GM12801 (cell line): ENCODE results near the gene MEIOC.

ENCODE experiments used
- CTCF ChIP-seq: IDR thresholded peaks from one replicate; pipeline ENCODE4 v1.5.1; 2011; ENCODE audit warnings: control low read depth; ENCODE audit not compliant: insufficient read length; ENCODE audit errors: extremely low read depth

MEIOC gene

GRCh38 chr17:44637066-44637465, 19.2 kb upstream of the MEIOC start:
- no peak for TF ChIP-seq CTCF

DNA sequence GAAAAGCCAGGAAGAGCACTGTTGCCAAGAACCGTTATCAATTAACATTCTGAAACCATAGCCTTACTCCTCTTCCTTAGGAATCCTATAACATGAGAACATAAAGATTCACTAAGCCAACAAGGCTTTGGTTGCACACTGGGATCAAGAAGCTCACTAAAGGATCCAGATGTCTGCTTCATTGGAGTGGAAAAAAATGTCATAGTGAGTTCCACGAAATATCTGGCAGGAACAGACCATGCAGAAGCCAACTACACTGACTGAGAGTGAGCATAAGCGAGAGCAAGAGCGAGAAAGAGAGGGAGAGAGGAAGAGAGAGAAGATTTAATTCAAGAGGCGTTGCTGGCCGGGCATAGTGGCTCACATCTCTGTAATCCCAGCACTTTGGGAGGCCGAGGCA, 13.4 kb upstream of the MEIOC start:
- no peak for TF ChIP-seq CTCF

DNA sequence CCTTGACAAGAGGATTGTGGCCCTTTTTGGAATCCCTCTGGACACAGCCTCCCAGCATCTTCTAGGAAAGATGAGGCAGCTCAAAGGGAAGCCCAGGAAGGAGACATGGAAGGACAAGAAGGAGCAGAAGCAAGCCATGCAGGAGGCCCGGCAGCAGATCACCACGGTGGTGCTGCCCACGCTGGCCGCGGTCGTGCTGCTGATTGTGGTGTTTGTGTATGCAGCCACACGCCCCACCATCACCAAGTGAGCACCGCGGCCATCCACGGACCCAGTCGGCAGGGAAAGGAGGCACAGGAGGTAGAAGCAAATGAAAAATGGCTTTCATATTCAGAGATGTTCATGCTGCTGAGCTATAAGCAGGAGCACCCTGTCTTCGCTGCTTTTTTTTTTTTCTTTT, 10.9 kb upstream of the MEIOC start:
- no peak for TF ChIP-seq CTCF

DNA sequence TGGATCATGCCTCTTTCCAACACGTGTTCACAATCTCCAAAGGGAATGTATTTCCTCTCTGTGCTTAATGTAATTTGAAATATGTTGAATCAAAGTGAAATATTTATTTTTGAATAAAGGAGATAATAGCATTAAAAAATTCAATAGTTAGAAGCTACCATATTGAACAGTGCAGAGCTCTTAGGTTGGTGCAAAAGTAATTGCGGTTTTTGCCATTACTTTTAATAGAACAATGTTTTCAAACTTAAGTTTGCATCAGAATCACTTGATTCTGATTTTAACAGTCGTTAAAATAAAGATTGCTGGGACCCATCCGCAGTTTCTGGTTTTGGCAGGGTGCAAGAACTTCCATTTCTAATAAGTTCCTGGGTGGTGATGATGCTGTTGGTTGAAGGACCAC, 10.0 kb upstream of the MEIOC start:
- no peak for TF ChIP-seq CTCF

DNA sequence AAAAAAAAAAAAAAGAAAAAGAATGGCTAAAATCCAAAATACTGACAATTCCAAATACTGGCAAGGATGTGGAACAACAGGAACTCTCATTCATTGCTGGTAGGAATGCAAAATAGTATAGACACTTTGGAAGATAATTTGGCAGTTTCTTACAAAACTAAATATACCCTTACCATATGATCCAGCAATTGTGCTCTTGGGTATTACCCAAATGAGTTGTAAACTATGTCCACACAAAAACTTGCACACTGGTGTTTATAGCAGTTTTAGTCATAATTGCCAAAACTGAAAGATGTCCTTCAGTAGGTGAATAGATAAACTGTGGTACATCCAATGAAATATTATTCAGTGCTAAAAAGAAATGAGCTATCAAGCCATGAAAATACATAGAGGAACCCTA, 8.5 kb upstream of the MEIOC start:
- TF ChIP-seq CTCF = no peak

- TF ChIP-seq CTCF = no peak
Measured at GRCh38 chr17:44648963-44649362, 7.3 kb upstream of the MEIOC start.

- no peak for TF ChIP-seq CTCF
Measured at GRCh38 chr17:44651228-44651627, 5.0 kb upstream of the MEIOC start.

- TF ChIP-seq CTCF = no peak
Measured at GRCh38 chr17:44652727-44653126, 3.5 kb upstream of the MEIOC start.
